ENCODE results near the gene SSRP1.
A peak's percentile ranks its signal among the peaks of the same experiment; 100 is the strongest.
"Not testable (repeated sequence)": the region's sequence is repeated elsewhere in the genome, so short reads cannot be mapped to it uniquely, and the experiment has no call there.

SSRP1 gene

GRCh38 chr11:57344826-57345225 is 9.1 kb upstream of the SSRP1 start:
- Histone ChIP-seq H3K27me3 (ENCODE audit: control insufficient read depth, insufficient read depth, low read length) (peaks cover 25% of the 10 kb centered on the region), H3K4me3 (ENCODE audit: low read depth, low read length) (no peak overlapping the region), H3K9me3 (ENCODE audit: control insufficient read depth, insufficient read depth, low read length) (no peaks in the 10 kb centered on the region), H3K9ac (ENCODE audit: low read depth, low read length) (no peak overlapping the region), H3K36me3 (ENCODE audit: control insufficient read depth, insufficient read depth, low read length) (no peaks in the 10 kb centered on the region), H3K4me1 (ENCODE audit: control insufficient read depth, insufficient read depth, low read length) (peaks cover 14% of the 10 kb centered on the region)

DNA sequence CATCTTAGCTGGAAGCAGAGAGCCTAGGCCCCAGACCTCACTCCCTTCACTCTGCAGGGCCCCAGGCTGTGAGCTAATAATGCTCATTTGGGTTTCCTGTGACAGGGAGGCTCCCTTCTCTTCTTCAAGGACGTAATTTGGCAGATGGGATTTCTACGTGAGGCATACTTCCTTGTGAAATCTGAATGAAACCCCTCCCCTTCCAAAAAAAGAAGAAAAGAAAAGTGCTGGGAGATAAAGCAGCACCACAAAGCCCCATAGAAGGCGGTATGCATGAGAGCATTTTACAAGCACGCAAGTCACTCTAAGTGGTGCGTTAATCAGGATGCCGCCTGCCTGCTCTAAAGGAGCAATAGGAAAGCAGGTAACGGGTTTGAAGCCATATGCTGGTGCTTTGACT is 8.1 kb upstream of the SSRP1 start:
- H3K36me3 ChIP-seq (ENCODE audit: control insufficient read depth, insufficient read depth, low read length) = no peaks in the 10 kb centered on the region
- no peak overlapping the region for H3K4me3 ChIP-seq (ENCODE audit: low read depth, low read length)
- H3K4me1 ChIP-seq (ENCODE audit: control insufficient read depth, insufficient read depth, low read length) = peaks cover 18% of the 10 kb centered on the region
- H3K9me3 ChIP-seq (ENCODE audit: control insufficient read depth, insufficient read depth, low read length) = no peaks in the 10 kb centered on the region
- H3K9ac ChIP-seq (ENCODE audit: low read depth, low read length) = no peak overlapping the region
- H3K27me3 ChIP-seq (ENCODE audit: control insufficient read depth, insufficient read depth, low read length) = peaks cover 28% of the 10 kb centered on the region

DNA sequence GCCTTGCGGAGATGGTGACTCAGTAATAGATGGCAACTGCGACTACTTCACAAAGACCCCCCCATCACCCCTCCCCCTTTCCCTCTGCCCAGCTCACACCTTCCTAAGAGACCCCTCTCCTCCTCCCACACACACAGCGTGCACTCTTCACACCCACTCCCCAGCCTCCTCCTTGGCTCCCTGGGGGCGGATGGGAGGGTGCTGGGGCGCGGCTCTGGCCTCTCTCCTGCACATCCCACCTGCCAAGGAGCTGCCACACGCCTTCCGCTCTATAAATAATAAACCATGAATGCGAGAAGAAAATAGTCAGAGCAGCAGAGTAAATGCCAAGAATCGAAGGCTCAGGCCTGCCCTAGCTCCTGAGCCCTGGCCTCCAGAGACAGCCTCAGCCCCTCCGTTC is 7.0 kb upstream of the SSRP1 start:
- Histone ChIP-seq H3K27me3 (ENCODE audit: control insufficient read depth, insufficient read depth, low read length) (peaks cover 25% of the 10 kb centered on the region), H3K9me3 (ENCODE audit: control insufficient read depth, insufficient read depth, low read length) (no peaks in the 10 kb centered on the region), H3K4me1 (ENCODE audit: control insufficient read depth, insufficient read depth, low read length) (peaks cover 18% of the 10 kb centered on the region), H3K36me3 (ENCODE audit: control insufficient read depth, insufficient read depth, low read length) (no peaks in the 10 kb centered on the region), H3K4me3 (ENCODE audit: low read depth, low read length) (no peak overlapping the region), H3K9ac (ENCODE audit: low read depth, low read length) (no peak overlapping the region)

GRCh38 chr11:57341250-57341808 is 5.6 kb upstream of the SSRP1 start:
- no peak overlapping the region for H3K9ac ChIP-seq (ENCODE audit: low read depth, low read length)
- H3K4me3 ChIP-seq (ENCODE audit: low read depth, low read length) = no peak overlapping the region
- peaks cover 18% of the 10 kb centered on the region for H3K4me1 ChIP-seq (ENCODE audit: control insufficient read depth, insufficient read depth, low read length)
- H3K36me3 ChIP-seq (ENCODE audit: control insufficient read depth, insufficient read depth, low read length) = no peaks in the 10 kb centered on the region
- no peaks in the 10 kb centered on the region for H3K9me3 ChIP-seq (ENCODE audit: control insufficient read depth, insufficient read depth, low read length)
- peaks cover 18% of the 10 kb centered on the region for H3K27me3 ChIP-seq (ENCODE audit: control insufficient read depth, insufficient read depth, low read length)

- H3K9ac ChIP-seq (ENCODE audit: low read depth, low read length) = no peak overlapping the region
- H3K9me3 ChIP-seq (ENCODE audit: control insufficient read depth, insufficient read depth, low read length) = no peaks in the 10 kb centered on the region
- peak overlapping the region; percentile 5 for H3K4me3 ChIP-seq (ENCODE audit: low read depth, low read length)
- no peaks in the 10 kb centered on the region for H3K36me3 ChIP-seq (ENCODE audit: control insufficient read depth, insufficient read depth, low read length)
- H3K27me3 ChIP-seq (ENCODE audit: control insufficient read depth, insufficient read depth, low read length) = peaks cover 17% of the 10 kb centered on the region
- peaks cover 16% of the 10 kb centered on the region for H3K4me1 ChIP-seq (ENCODE audit: control insufficient read depth, insufficient read depth, low read length)
Observed at GRCh38 chr11:57340039-57340615, 4.4 kb upstream of the SSRP1 start.

DNA sequence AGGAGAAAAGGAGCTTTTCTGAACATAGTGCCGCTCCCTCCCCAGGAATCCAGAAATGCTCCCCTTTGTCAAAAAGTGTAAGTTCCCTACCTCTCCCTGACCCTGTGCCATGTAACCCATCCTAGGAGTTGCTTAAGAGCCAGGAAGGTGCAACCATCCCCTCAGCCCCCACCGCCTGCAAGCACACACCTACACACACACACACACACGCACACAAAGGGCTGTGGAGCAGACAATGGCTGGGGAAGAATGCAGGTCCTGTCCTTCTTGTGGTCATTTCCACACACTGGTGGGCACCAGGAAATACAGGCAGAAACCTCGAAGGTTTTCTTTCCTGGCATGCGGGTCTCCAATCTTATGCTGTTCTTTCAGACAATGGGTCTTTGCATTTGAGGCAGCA is 3.6 kb upstream of the SSRP1 start:
- H3K4me1 ChIP-seq (ENCODE audit: control insufficient read depth, insufficient read depth, low read length) = peaks cover 18% of the 10 kb centered on the region
- no peak overlapping the region for H3K9ac ChIP-seq (ENCODE audit: low read depth, low read length)
- peaks cover 16% of the 10 kb centered on the region for H3K27me3 ChIP-seq (ENCODE audit: control insufficient read depth, insufficient read depth, low read length)

DNA sequence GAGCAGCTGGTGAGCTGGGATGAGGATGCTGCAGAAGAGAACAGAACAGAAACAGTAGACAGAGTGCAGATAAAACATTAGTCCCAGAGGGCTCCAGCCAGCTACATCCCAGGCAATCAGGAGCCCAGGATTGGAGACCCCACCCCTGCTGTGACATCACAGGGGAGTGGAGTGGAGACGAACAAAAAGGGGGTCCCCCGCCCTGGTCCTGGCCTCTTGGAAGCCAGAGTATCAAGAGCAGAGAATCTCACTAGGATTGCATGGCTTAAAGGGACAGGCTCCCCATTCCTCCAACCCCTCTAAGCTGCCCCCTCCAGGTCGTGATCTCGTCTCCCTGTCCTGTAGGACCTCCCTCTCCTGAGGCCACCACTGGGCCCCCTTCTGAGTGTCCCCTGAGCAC is 2.5 kb upstream of the SSRP1 start, which contains the start of gene P2RX3:
P2RX3 (plus strand) TSS at position 211 of the 400 bp plus-strand sequence. CDS start 199 bp downstream, outside the sequence.
- Histone ChIP-seq H3K27me3 (ENCODE audit: control insufficient read depth, insufficient read depth, low read length) (peaks cover 16% of the 10 kb centered on the region), H3K4me3 (ENCODE audit: low read depth, low read length) (no peak within 1 kb of the TSS), H3K9me3 (ENCODE audit: control insufficient read depth, insufficient read depth, low read length) (no peaks in the 10 kb centered on the region), H3K4me1 (ENCODE audit: control insufficient read depth, insufficient read depth, low read length) (peaks cover 13% of the 10 kb centered on the region), H3K9ac (ENCODE audit: low read depth, low read length) (no peak within 1 kb of the TSS), H3K36me3 (ENCODE audit: control insufficient read depth, insufficient read depth, low read length) (peaks cover 3% of the 10 kb centered on the region)

More for the DNA sequence above, 3.6 kb upstream of the SSRP1 start:
- no peak overlapping the region for H3K4me3 ChIP-seq (ENCODE audit: low read depth, low read length)
- no peaks in the 10 kb centered on the region for H3K9me3 ChIP-seq (ENCODE audit: control insufficient read depth, insufficient read depth, low read length)
- no peaks in the 10 kb centered on the region for H3K36me3 ChIP-seq (ENCODE audit: control insufficient read depth, insufficient read depth, low read length)

DNA sequence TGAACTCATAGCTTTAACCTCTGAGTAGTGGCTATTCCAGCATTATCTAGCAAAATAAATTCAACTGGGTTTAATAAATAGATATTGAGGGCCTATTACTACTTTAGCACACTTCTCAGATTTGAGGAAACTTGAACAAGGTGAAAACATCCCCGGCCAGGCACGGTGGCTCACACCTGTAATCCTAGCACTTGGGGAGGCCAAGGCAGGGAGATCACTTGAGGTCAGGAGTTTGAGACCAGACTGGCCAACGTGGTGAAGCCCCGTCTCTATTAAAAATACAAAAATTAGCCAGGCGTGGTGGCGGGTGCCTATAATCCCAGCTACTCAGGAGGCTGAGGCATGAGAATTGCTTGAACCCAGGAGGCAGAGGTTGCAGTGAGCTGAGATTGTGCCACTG is 1.2 kb upstream of the SSRP1 start:
- not testable (repeated sequence) for H3K9ac ChIP-seq (ENCODE audit: low read depth, low read length); H3K4me3 ChIP-seq (ENCODE audit: low read depth, low read length); H3K9me3 ChIP-seq (ENCODE audit: control insufficient read depth, insufficient read depth, low read length)
- Histone ChIP-seq H3K36me3 (ENCODE audit: control insufficient read depth, insufficient read depth, low read length) (peaks cover 16% of the 10 kb centered on the region), H3K27me3 (ENCODE audit: control insufficient read depth, insufficient read depth, low read length) (peaks cover 16% of the 10 kb centered on the region), H3K4me1 (ENCODE audit: control insufficient read depth, insufficient read depth, low read length) (peaks cover 13% of the 10 kb centered on the region)

- Histone ChIP-seq H3K27me3 (ENCODE audit: control insufficient read depth, insufficient read depth, low read length) (peaks cover 12% of the 10 kb centered on the region), H3K9me3 (ENCODE audit: control insufficient read depth, insufficient read depth, low read length) (no peaks in the 10 kb centered on the region)
Observed at GRCh38 chr11:57336111-57336666, 497 bp upstream of the SSRP1 start.

DNA sequence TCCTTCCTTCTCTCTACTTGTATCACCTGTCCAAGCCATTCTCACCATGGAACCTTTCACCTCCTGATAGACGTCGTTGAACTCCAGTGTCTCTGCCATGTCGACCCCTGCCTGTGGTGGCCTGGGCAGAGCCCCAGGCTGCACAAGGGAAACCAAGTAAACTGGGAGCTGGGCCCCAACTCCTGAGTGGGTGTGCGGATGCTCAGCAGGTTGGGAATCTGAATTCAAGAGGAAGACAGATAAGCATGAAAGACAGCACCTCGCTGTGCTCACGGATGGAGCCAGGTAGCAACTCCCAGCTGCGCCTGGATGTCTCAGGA is 709 bp downstream of the SSRP1 start:
- Histone ChIP-seq H3K9ac (ENCODE audit: low read depth, low read length) (no peak overlapping the region), H3K27me3 (ENCODE audit: control insufficient read depth, insufficient read depth, low read length) (peaks cover 4% of the 10 kb centered on the region), H3K9me3 (ENCODE audit: control insufficient read depth, insufficient read depth, low read length) (no peaks in the 10 kb centered on the region), H3K36me3 (ENCODE audit: control insufficient read depth, insufficient read depth, low read length) (peaks cover 34% of the 10 kb centered on the region), H3K4me1 (ENCODE audit: control insufficient read depth, insufficient read depth, low read length) (peaks cover 9% of the 10 kb centered on the region), H3K4me3 (ENCODE audit: low read depth, low read length) (peak overlapping the region; percentile 77)

More at GRCh38 chr11:57336111-57336666, 497 bp upstream of the SSRP1 start:
- H3K36me3 ChIP-seq (ENCODE audit: control insufficient read depth, insufficient read depth, low read length) = peaks cover 23% of the 10 kb centered on the region
- peaks cover 13% of the 10 kb centered on the region for H3K4me1 ChIP-seq (ENCODE audit: control insufficient read depth, insufficient read depth, low read length)
- peak overlapping the region; percentile 23 for H3K4me3 ChIP-seq (ENCODE audit: low read depth, low read length)
- H3K9ac ChIP-seq (ENCODE audit: low read depth, low read length) = peak overlapping the region; percentile 27

DNA sequence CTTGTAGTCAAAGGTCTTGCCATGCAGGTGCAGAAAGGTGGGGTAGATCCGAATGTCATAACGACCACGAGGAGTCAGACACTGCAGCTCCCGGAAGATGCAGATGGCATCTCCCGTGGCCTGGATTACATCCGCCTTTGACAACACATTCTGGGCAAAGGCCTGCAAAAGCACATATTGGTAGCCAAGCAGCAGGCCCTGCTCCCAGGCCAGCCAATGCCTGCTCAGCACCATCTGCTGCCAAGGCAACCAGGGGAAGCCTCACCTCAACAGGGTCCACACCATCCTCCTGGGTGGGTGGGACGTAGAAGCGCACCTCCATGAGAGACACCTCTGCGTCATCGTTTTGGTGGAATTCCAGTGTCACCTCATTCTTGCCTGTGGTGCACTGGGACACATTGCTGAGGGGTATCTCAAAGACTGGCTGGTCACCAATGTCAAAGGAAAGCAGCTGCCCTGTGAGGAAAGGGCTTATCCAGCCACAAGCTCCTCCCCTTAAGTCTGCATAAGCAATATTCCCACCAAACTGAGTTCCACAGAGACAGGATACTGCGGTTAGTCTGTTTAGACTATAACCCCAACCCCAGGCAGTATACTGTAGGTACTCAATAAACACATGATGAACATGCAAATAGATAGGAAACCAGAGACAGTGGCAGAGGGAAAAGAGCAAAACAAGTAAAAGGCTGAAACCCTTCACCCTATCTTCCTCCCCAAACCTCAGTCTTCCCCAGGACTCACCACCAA is 2.8 kb downstream of the SSRP1 start:
- Histone ChIP-seq H3K36me3 (ENCODE audit: control insufficient read depth, insufficient read depth, low read length) (peaks cover 53% of the 10 kb centered on the region), H3K9ac (ENCODE audit: low read depth, low read length) (no peak overlapping the region), H3K4me1 (ENCODE audit: control insufficient read depth, insufficient read depth, low read length) (peaks cover 6% of the 10 kb centered on the region), H3K27me3 (ENCODE audit: control insufficient read depth, insufficient read depth, low read length) (no peaks in the 10 kb centered on the region), H3K4me3 (ENCODE audit: low read depth, low read length) (no peak overlapping the region), H3K9me3 (ENCODE audit: control insufficient read depth, insufficient read depth, low read length) (no peaks in the 10 kb centered on the region)

GRCh38 chr11:57331720-57332119 is 4.0 kb downstream of the SSRP1 start:
- Histone ChIP-seq H3K9ac (ENCODE audit: low read depth, low read length) (no peak overlapping the region), H3K36me3 (ENCODE audit: control insufficient read depth, insufficient read depth, low read length) (peaks cover 64% of the 10 kb centered on the region), H3K4me3 (ENCODE audit: low read depth, low read length) (no peak overlapping the region), H3K9me3 (ENCODE audit: control insufficient read depth, insufficient read depth, low read length) (no peaks in the 10 kb centered on the region), H3K4me1 (ENCODE audit: control insufficient read depth, insufficient read depth, low read length) (peaks cover 6% of the 10 kb centered on the region), H3K27me3 (ENCODE audit: control insufficient read depth, insufficient read depth, low read length) (no peaks in the 10 kb centered on the region)

Measured in iPS-15b (cell line).